Measurements from ENCODE around the gene F2RL2.

F2RL2 gene

DNA sequence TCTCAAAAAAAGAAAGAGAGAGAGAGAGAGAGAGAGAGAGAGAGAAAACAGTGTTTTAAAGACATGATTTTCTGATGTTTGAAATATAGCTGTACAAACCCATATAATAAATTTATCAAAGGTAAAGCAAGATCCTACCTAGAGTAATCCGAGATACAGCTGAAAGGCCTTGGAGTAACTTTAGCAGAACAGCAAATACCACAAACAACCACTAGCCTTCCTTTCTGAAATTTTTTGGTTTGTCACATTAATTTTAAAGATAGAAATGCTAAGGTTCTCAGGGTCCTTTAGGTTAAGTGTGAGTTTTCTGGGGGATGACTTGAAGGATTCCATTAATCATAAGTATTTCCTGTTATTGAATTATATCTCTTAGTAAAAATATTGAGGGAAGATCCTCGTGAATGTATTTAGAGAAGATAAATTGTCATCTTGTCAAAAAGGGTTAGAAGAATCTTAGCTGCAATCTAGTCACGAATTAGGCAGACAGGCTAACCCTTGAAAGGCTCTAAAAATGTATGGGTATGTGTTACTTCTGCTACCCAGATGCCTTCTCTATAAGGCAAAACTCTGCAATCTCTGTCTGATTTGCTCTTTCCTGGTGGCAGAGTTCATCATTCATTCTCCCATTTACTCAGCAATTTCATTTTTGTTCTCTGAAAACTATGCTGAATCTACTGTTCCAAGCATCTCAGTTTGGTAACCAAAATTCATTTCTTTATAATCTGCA lies 27.3 kb downstream of the F2RL2 start:
- Histone ChIP-seq H3K9me3 (ENCODE audit: insufficient read depth, low read length, severe bottlenecking) (no peaks in the 10 kb centered on the region), H2AFZ (ENCODE audit: low read depth, low read length) (no peak overlapping the region), H3K4me2 (ENCODE audit: insufficient read depth, low read length) (no peak overlapping the region), H3K27me3 (ENCODE audit: insufficient read depth, low read length, poor library complexity) (no peaks in the 10 kb centered on the region), H3K9ac (ENCODE audit: low read depth, low read length) (no peak overlapping the region), H3K27ac (ENCODE audit: low read length) (no peak overlapping the region), H4K20me1 (ENCODE audit: insufficient read depth, low read length) (no peaks in the 10 kb centered on the region), H3K4me3 (ENCODE audit: low read depth in 1 of 2, low read length in 2 of 2) (no peak overlapping the region), H3K4me1 (ENCODE audit: insufficient read depth, low read length) (no peaks in the 10 kb centered on the region), H3K79me2 (ENCODE audit: insufficient read depth, low read length) (no peaks in the 10 kb centered on the region), H3K36me3 (ENCODE audit: insufficient read depth, low read length) (no peaks in the 10 kb centered on the region)
- no peak for ATAC-seq (ENCODE audit: insufficient read depth, low read depth)
- no peak for TF ChIP-seq EZH2 (IDR thresholded peaks at IDR 0.05; ENCODE audit: borderline replicate concordance, low read depth, low read length, severe bottlenecking)
- TF ChIP-seq, protein P1, sequence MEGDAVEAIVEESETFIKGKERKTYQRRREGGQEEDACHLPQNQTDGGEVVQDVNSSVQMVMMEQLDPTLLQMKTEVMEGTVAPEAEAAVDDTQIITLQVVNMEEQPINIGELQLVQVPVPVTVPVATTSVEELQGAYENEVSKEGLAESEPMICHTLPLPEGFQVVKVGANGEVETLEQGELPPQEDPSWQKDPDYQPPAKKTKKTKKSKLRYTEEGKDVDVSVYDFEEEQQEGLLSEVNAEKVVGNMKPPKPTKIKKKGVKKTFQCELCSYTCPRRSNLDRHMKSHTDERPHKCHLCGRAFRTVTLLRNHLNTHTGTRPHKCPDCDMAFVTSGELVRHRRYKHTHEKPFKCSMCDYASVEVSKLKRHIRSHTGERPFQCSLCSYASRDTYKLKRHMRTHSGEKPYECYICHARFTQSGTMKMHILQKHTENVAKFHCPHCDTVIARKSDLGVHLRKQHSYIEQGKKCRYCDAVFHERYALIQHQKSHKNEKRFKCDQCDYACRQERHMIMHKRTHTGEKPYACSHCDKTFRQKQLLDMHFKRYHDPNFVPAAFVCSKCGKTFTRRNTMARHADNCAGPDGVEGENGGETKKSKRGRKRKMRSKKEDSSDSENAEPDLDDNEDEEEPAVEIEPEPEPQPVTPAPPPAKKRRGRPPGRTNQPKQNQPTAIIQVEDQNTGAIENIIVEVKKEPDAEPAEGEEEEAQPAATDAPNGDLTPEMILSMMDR (IDR thresholded peaks at IDR 0.05; ENCODE audit: borderline replicate concordance, extremely low read depth, low read length, poor library complexity, severe bottlenecking), result no peak
- no peak for DNase-seq

DNA sequence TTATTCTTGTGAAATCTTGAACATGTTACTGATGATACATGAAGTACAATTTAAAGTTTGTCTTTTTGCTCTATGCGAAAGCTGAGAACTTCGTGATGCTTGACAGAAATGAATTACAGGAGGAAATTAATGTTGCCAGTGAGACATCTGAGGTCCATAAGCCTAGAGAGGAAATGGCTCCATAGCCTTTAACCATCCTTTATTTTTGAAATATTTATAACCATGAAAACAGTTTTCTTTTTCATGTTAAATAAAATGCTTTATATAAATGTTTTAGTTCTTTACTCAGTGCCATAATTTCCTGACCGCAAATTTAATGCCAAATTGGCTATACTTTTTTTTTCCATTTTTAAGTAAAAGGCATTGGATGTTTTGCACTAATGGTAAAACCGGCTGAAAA lies 29.1 kb downstream of the F2RL2 start:
- Histone ChIP-seq H3K79me2 (ENCODE audit: insufficient read depth, low read length) (no peaks in the 10 kb centered on the region), H3K27ac (ENCODE audit: low read length) (no peak overlapping the region), H2AFZ (ENCODE audit: low read depth, low read length) (no peak overlapping the region), H3K36me3 (ENCODE audit: insufficient read depth, low read length) (no peaks in the 10 kb centered on the region), H3K9ac (ENCODE audit: low read depth, low read length) (no peak overlapping the region), H3K27me3 (ENCODE audit: insufficient read depth, low read length, poor library complexity) (no peaks in the 10 kb centered on the region), H3K4me2 (ENCODE audit: insufficient read depth, low read length) (no peak overlapping the region), H4K20me1 (ENCODE audit: insufficient read depth, low read length) (no peaks in the 10 kb centered on the region), H3K4me3 (ENCODE audit: low read depth in 1 of 2, low read length in 2 of 2) (no peak overlapping the region), H3K9me3 (ENCODE audit: insufficient read depth, low read length, severe bottlenecking) (no peaks in the 10 kb centered on the region), H3K4me1 (ENCODE audit: insufficient read depth, low read length) (no peaks in the 10 kb centered on the region)
- TF ChIP-seq, protein P1 (IDR thresholded peaks at IDR 0.05; ENCODE audit: borderline replicate concordance, extremely low read depth, low read length, poor library complexity, severe bottlenecking), result no peak
- DNase-seq (no peak), ATAC-seq (ENCODE audit: insufficient read depth, low read depth) (no peak)

DNA sequence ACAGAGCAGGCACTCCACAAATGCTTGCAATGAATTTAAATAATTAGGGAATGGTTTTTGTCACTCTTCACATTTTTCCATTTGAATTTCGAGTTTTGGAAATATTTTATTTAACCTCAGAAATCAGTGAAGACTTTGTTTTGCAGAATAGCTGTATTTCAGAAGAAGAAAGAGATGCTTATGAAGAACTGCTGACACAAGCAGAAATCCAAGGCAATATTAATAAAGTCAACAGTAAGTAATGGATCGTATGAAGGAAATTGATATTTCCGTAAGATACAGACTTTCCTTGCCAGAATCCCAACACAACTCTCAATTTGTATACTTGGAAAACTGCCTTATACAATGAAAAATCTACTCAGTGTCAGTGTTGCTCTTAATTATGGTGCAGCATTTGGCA lies 30.5 kb downstream of the F2RL2 start:
- no peak for ATAC-seq (ENCODE audit: insufficient read depth, low read depth)

More for the DNA sequence above, 30.5 kb downstream of the F2RL2 start:
- H3K4me2 ChIP-seq (ENCODE audit: insufficient read depth, low read length), result no peak overlapping the region
- no peak overlapping the region for H2AFZ ChIP-seq (ENCODE audit: low read depth, low read length)
- H3K79me2 ChIP-seq (ENCODE audit: insufficient read depth, low read length), result no peaks in the 10 kb centered on the region
- H3K27me3 ChIP-seq (ENCODE audit: insufficient read depth, low read length, poor library complexity), result no peaks in the 10 kb centered on the region
- no peak overlapping the region for H3K9ac ChIP-seq (ENCODE audit: low read depth, low read length)
- H3K4me1 ChIP-seq (ENCODE audit: insufficient read depth, low read length), result no peaks in the 10 kb centered on the region
- H3K27ac ChIP-seq (ENCODE audit: low read length), result no peak overlapping the region
- H3K36me3 ChIP-seq (ENCODE audit: insufficient read depth, low read length), result no peaks in the 10 kb centered on the region
- no peak for DNase-seq
- H3K4me3 ChIP-seq (ENCODE audit: low read depth in 1 of 2, low read length in 2 of 2), result no peak overlapping the region
- H4K20me1 ChIP-seq (ENCODE audit: insufficient read depth, low read length), result no peaks in the 10 kb centered on the region
- no peaks in the 10 kb centered on the region for H3K9me3 ChIP-seq (ENCODE audit: insufficient read depth, low read length, severe bottlenecking)
- TF ChIP-seq EZH2 (IDR thresholded peaks at IDR 0.05; ENCODE audit: borderline replicate concordance, low read depth, low read length, severe bottlenecking), result no peak
- TF ChIP-seq, protein P1 (IDR thresholded peaks at IDR 0.05; ENCODE audit: borderline replicate concordance, extremely low read depth, low read length, poor library complexity, severe bottlenecking), result no peak
